Thoracic aorta (tissue), 2 donors: Measurements from ENCODE around the gene MRPL27. TPM values are rescaled to one million over a fixed set of nuclear protein-coding genes. Genes with fewer than 3 reads are reported as not detected.

Source experiments
- ATAC-seq: fragments of 150-250 bp; one replicate; pipeline ENCODE4 v1.8.0; 2017; ENCODE audit warnings: low read depth; ENCODE audit not compliant: insufficient number of reproducible peaks, low FRiP score
- DNase-seq: peaks from one replicate; pipeline ENCODE4 v3.0.0-alpha.2; 2020; ENCODE audit warnings: low spot score
- H3K27ac ChIP-seq, 2 donors: fragments of 200-600 bp; sonication (generic); 1 replicate in 1 of 2; 2 replicates in 1 of 2; pipeline ENCODE4 v1.5.1; 2016; ENCODE audit warnings: mild to moderate bottlenecking in 2 of 2, moderate library complexity in 2 of 2
- H3K27me3 ChIP-seq: fragments of 200-600 bp; sonication (generic); replicated peaks from 2 replicates; pipeline ENCODE4 v1.6.0; 2016; ENCODE audit warnings: mild to moderate bottlenecking; ENCODE audit not compliant: insufficient read depth
- H3K36me3 ChIP-seq: fragments of 200-600 bp; sonication (generic); one replicate; pipeline ENCODE4 v1.5.1; 2016
- H3K4me1 ChIP-seq, 2 donors: fragments of 200-600 bp; sonication (generic); 1 replicate in 1 of 2; 2 replicates in 1 of 2; pipeline versions ENCODE4 v1.5.1 to v1.6.0; 2016; ENCODE audit warnings: low read depth in 2 of 2, mild to moderate bottlenecking in 1 of 2; ENCODE audit not compliant: control insufficient read depth in 1 of 2
- H3K4me3 ChIP-seq: fragments of 200-600 bp; sonication (generic); 2 replicates; pipeline ENCODE4 v1.5.1; 2016; ENCODE audit warnings: mild to moderate bottlenecking
- H3K9me3 ChIP-seq: fragments of 200-600 bp; sonication (generic); 2 replicates; pipeline ENCODE4 v1.5.1; 2016
- CTCF ChIP-seq: fragments of 200-600 bp; sonication (generic); IDR thresholded peaks from one replicate; pipeline ENCODE4 v1.5.1; 2019; ENCODE audit warnings: antibody characterized with exemption
- total RNA-seq, 2 donors: library from RNA; depleted of rRNA; stranded (reverse); fragments of >200 nt; gene quantifications; one replicate each; pipeline versions ENCODE4 v1.1.0 to v1.2.3, GENCODE V29; 2016

Gene MRPL27
- total RNA-seq, 2 donors from 2014 or later = 17.1 to 42.9 TPM

GRCh38 chr17:50349243-50349600 lies 23.8 kb downstream of the MRPL27 start:
- H3K9me3 ChIP-seq = no peaks in the 10 kb centered on the region
- H3K27ac ChIP-seq = no peak overlapping the region
- peaks cover 9% of the 10 kb centered on the region for H3K36me3 ChIP-seq
- H3K4me3 ChIP-seq = no peak overlapping the region
- TF ChIP-seq CTCF = no peak
- DNase-seq = no peak
- H3K27me3 ChIP-seq = no peaks in the 10 kb centered on the region
- ATAC-seq = no peak
- H3K4me1 ChIP-seq = peaks cover 13 to 28% of the 10 kb centered on the region in 2 donors

GRCh38 chr17:50348522-50349242 lies 24.3 kb downstream of the MRPL27 start:
- H3K36me3 ChIP-seq = peaks cover 4% of the 10 kb centered on the region
- no peaks in the 10 kb centered on the region for H3K27me3 ChIP-seq
- no peak overlapping the region for H3K4me3 ChIP-seq
- H3K27ac ChIP-seq = no peak overlapping the region
- H3K4me1 ChIP-seq = peaks cover 13 to 28% of the 10 kb centered on the region in 2 donors
- no peak for ATAC-seq
- no peak for DNase-seq
- H3K9me3 ChIP-seq = no peaks in the 10 kb centered on the region
- no peak for TF ChIP-seq CTCF

- peaks cover 4% of the 10 kb centered on the region for H3K36me3 ChIP-seq
- no peak for TF ChIP-seq CTCF
- H3K4me3 ChIP-seq = no peak overlapping the region
- peaks cover 13 to 28% of the 10 kb centered on the region in 2 donors for H3K4me1 ChIP-seq
- no peak overlapping the region for H3K27ac ChIP-seq
- no peaks in the 10 kb centered on the region for H3K27me3 ChIP-seq
- H3K9me3 ChIP-seq = no peaks in the 10 kb centered on the region
- no peak for ATAC-seq
- no peak for DNase-seq
Observed at GRCh38 chr17:50347894-50348291, 25.1 kb downstream of the MRPL27 start.

- no peak for TF ChIP-seq CTCF
Observed at GRCh38 chr17:50347117-50347893, 25.7 kb downstream of the MRPL27 start.

GRCh38 chr17:50346313-50347116 lies 26.5 kb downstream of the MRPL27 start:
- Histone ChIP-seq H3K36me3 (no peaks in the 10 kb centered on the region), H3K4me3 (peak overlapping the region; percentile 86), H3K27ac (peak overlapping the region in 1 of 2 donors; percentile 16), H3K4me1 (peaks cover 13 to 28% of the 10 kb centered on the region in 2 donors), H3K9me3 (no peaks in the 10 kb centered on the region), H3K27me3 (no peaks in the 10 kb centered on the region)
- no peak for TF ChIP-seq CTCF
- DNase-seq (no peak), ATAC-seq (no peak)

More at GRCh38 chr17:50347117-50347893, 25.7 kb downstream of the MRPL27 start:
- H3K9me3 ChIP-seq = no peaks in the 10 kb centered on the region
- H3K4me1 ChIP-seq = peaks cover 13 to 28% of the 10 kb centered on the region in 2 donors
- H3K36me3 ChIP-seq = no peaks in the 10 kb centered on the region
- H3K27me3 ChIP-seq = no peaks in the 10 kb centered on the region
- ATAC-seq (no peak), DNase-seq (no peak)
- peak overlapping the region; percentile 86 for H3K4me3 ChIP-seq
- no peak overlapping the region for H3K27ac ChIP-seq
